GM04503 (cell line): ENCODE data around the gene TLK1.
"Not testable (repeated sequence)": the region's sequence is repeated elsewhere in the genome, so short reads cannot be mapped to it uniquely, and the experiment has no call there.

Source experiments
- DNase-seq: peaks from one replicate; pipeline ENCODE4 v3.0.0-alpha.2; 2012; ENCODE audit warnings: low read depth

The TLK1 gene

GRCh38 chr2:171142398-171142797, 18.3 kb downstream of the TLK1 start:
- DNase-seq: no peak

GRCh38 chr2:171141320-171141719, 19.4 kb downstream of the TLK1 start:
- no peak for DNase-seq

- DNase-seq: no peak
These were observed 20.8 kb downstream of the TLK1 start for GRCh38 chr2:171139860-171140259.

GRCh38 chr2:171136024-171136423, 24.7 kb downstream of the TLK1 start:
- no peak for DNase-seq

- no peak for DNase-seq
These were observed 26.0 kb downstream of the TLK1 start for GRCh38 chr2:171134624-171135230.

GRCh38 chr2:171132086-171132485, 28.6 kb downstream of the TLK1 start:
- no peak for DNase-seq

GRCh38 chr2:171128461-171128860, 32.2 kb downstream of the TLK1 start:
- DNase-seq: no peak

- no peak for DNase-seq
These were observed 36.2 kb downstream of the TLK1 start for GRCh38 chr2:171124541-171124940.

- no peak for DNase-seq
These were observed 51.1 kb downstream of the TLK1 start for GRCh38 chr2:171109571-171109970.

GRCh38 chr2:171109020-171109419, 51.7 kb downstream of the TLK1 start:
- DNase-seq: no peak

- DNase-seq: no peak
These were observed 52.9 kb downstream of the TLK1 start for GRCh38 chr2:171107803-171108202.

GRCh38 chr2:171104379-171104778, 56.3 kb downstream of the TLK1 start:
- no peak for DNase-seq

- no peak for DNase-seq
These were observed 57.9 kb downstream of the TLK1 start for GRCh38 chr2:171102802-171103201.

- DNase-seq: no peak
These were observed 60.3 kb downstream of the TLK1 start for GRCh38 chr2:171100370-171100769.

GRCh38 chr2:171098607-171099006, 62.1 kb downstream of the TLK1 start:
- no peak for DNase-seq

GRCh38 chr2:171095014-171095582, 65.6 kb downstream of the TLK1 start:
- DNase-seq: no peak

GRCh38 chr2:171091517-171091916, 69.2 kb downstream of the TLK1 start:
- DNase-seq: not testable (repeated sequence)

GRCh38 chr2:171089489-171089888, 71.2 kb downstream of the TLK1 start:
- no peak for DNase-seq

- no peak for DNase-seq
These were observed 72.4 kb downstream of the TLK1 start for GRCh38 chr2:171088057-171088834.

GRCh38 chr2:171087547-171087946, 73.1 kb downstream of the TLK1 start:
- no peak for DNase-seq

GRCh38 chr2:171086352-171087290, 74.1 kb downstream of the TLK1 start:
- DNase-seq: peak; percentile 12

- DNase-seq: no peak
These were observed 76.6 kb downstream of the TLK1 start for GRCh38 chr2:171084128-171084527.
